Measurements from ENCODE around the gene RNPEPL1.

GRCh38 chr2:240622060-240622411 lies 53.8 kb downstream of the RNPEPL1 start:
- TF ChIP-seq CTCF (IDR thresholded peaks at IDR 0.05) (no peak), POLR2A (IDR thresholded peaks at IDR 0.05) (no peak)

Data from uterus (tissue), 2 donors.